8988T (cell line): ENCODE data around the gene TBC1D9.

Experiments used
- DNase-seq: peaks from one replicate; pipeline ENCODE4 v3.0.0; 2011

The TBC1D9 gene

DNA sequence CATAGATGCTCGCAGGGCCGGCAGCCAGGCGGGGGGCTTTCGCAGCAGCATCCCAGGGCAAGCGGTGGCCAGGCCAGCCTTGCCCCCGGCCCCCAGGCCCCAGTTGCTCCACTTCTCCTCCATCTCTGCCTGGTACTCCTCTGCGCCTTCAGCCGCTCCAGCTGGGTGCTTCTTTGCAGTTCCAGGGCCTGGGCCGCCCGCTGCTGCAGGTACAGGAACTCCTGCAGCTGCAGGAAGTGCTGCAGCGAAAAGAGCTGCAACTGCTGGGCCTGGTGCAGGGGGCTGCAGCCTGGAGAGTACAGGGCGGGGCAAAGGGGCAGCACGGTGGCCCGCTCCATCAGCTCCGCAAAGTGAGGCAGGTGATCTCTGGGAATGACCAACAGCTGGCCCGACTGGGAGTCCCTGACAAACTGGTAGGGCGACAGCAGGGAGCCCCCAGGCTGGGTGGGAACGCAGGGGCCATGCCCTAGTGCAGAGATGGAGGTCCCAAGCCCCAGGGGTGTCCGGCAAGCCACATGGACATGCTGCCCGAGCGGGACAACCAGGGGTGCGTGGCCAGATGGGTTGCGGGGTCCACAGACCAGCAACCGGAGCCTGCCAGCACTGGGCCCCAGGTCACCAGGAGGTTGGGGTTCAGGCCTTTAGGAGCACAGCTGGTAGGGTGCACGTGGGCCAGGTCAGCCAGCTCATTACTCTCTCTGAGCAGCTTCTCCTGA lies 111.6 kb downstream of the TBC1D9 start:
- no peak for DNase-seq

DNA sequence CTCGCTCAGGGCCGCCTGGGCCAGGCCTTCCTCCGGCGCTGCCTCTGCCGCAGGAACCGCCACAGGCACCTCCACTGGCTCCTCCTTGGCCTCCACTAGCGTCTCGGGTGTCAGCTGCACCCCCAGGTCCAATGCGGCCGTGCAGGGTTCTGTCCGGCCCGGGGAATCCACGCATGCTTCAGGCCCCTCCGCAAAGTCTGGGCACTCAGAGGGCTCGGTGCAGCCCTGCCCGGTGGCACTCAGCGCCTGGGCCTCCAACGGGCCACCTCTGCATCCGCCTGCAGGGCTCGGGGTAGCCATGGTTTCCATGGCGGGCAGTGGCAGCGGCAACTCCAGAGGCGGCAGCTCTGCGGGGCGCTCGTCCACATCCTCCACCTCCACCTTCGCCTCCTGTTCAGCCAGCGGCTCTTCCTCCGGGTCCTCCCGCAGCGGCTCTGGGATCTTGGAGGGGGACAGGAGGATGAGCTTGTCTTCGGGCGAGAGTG lies 112.6 kb downstream of the TBC1D9 start:
- no peak for DNase-seq

DNA sequence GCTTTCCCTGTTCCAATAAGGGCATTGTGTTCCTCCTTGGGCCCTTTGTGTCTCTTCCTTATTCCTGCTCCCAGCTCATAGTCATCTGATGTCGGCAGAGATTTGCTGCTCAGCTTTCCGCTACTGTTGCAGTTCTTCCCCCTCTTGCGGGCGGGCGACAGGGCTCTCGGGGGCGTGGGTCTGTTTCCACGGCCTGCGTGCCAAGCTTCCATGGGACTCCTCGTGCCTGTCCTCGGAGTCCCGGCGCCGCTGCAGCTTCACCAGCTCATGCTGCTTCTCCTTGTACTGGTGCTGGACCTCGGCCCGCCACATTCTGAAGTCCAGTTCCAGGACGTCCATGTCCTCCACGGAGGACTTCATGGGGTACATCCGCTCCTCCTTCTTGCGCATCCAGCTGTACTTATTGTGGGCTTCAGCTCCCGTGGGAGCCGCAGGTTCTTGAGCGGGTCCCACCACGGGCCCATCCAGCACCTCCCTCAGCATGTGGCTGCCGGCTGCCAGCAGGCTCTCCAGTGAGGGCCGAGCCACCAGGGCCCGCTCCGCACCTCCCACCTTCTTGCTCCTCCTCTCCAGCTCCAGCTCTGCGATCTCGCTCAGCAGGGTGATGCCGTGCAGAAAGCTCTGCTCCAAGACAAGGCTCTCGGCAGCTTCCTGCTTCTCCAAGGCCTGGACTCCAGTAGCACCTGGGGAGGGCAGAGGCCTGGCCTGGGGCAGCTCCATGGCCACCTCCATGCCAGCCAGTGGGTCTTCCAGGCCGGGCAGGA lies 113.3 kb downstream of the TBC1D9 start:
- DNase-seq: no peak

DNA sequence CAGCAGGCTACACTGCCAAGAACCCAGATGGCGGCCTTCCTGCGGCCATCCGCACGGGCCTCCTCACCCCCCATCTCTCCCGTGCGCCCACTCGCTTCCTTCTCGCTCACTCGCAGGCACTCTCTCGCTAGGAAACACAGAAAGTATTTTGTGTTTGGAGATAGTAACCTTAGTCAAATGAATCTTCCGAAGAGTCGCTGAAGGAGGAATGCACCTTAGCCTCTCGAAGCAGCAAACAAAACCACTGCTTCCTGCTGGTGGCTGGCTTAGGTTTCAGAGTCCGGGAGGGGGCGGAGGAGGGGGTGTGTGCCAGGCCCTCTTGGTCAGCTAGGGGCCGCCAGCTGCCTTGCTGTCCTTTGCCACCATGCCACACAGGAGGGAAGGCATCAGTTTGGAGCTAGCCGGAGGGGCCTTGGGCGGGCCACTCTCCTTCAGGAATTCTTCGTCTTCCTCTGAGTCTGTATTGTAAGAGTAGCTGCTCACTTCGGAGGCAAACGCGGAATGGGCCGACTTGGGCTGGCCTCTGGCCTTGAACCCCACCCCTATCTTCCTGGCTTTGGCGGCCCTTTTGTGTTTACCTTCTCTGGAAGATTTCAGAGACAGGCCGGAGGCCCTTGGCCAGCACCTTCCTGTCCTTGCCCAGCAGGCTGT lies 114.3 kb downstream of the TBC1D9 start:
- no peak for DNase-seq

DNA sequence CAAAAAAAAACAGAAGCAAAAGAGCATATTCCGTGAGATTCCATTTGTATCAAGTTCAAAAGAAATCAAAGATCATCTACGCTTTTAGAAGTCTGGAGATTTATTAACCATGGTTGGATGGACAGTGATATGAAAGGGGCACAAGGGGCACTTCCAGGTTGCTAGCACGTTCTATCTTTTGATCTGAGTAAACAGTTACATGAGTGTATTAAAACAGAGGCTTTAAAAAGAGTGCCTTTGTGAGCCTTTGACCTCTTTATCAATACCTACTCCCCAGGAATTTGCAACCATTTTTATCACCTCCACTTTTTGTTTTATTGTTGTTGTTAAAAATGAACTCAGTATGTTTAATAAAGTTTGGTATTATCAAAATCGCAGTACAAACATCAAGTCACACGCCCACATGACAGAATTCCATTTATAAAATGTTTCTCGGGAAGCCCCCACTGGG lies 115.1 kb downstream of the TBC1D9 start:
- DNase-seq: no peak

DNA sequence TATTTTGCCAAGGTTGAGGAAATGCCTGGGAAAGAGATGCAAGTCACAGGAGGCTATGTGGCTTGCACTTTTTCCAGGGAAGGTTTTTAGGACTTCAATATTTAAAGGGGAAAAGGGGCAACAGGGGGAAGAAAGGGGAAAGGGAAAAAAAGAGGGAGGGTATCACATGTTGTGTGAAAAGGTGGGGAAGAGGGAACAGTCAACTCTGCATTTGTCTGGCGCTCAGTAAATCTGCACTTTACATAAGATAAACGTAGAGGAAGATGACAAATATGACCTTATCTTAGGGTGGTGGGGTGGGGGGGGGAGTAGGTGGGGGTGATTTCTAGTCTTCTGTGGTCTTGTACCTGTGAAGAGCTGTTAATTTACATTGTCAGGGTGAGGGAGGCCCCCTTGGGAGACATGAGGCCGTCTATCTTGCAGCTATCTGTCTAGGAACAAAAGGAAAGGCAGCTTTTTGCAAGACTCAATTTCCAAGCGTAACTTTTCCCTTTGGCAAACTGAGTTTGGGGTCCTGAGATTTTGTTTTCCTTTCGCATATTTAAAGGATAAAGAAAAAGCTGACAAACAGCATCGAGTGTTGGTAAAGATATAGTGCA lies 115.9 kb downstream of the TBC1D9 start:
- DNase-seq: no peak

DNA sequence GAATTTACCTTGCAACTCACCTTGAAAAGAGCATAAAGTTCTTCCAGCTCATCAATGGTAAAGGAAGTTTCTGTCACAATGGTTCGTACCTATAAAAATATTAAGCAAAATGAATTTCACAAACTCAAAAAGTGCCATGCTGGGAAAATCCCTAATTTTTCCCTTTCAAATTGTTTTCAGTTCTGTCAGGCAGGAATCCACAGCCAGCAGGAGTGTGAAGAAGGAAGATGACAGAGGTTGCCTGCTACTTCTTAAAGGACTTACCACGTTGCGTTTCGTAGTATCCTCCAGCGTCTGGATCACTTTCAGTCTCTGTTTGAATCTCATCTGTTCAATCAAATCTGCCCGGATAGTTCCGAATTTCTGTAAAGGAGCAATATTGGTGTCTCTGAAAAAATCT lies 117.1 kb downstream of the TBC1D9 start:
- DNase-seq: no peak

DNA sequence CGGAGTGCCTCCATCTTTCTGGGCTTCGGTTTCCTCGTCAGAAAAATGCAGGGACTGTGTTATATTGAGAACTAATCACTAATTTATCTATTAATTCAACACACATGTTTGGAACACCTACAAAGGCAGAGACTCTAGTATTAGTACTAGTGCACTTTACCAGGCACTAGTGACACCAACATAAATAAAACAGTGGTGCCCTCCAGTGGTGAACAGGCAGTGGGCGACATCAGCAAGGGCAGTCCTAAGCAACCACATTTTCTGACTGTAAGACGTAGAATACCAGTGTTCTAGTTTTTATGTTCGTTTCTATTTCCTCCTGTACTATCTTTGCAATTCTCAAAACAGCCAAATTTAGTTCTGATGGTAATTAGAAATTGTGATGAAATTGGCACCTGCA lies 118.3 kb downstream of the TBC1D9 start:
- DNase-seq: peak; percentile 42

DNA sequence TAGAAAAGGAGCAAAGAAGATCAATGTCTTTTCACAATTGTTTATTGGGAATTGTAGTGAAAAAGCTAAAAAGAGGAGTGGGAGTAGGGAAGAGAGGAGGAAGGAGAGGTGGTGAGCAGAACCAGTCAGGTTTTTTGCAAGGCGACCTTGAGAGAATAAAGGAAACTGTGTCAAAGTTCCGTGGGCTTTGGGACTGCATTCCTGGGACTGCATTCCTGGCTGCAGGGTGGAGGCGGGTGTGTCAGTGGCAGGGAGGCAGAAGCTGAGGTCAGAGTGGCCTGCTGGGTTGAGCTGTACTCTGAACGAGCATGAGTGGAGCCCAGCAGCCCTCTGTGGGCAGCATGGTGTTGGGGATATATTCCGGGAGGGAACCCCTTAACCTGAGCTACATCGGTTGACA lies 120.6 kb downstream of the TBC1D9 start:
- DNase-seq: no peak

DNA sequence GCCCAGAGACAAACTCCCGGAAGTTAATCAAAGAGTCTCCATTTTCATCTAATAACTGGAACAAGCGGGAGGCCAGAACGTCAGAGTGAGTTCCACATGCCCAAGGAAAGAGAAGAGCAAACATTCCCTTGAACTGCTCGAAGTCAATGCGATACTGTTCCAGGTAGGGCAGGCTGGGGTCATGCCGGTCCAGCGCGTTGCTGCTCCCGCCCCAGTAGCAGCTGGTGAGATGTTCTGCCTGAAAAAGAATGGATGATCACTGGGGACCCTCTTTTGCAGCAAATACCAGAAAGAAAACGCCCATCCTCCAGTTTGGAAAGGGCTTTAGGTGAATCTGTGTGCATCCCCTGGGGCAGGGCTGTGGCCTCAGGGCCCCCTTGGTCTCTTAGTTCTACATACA lies 122.2 kb downstream of the TBC1D9 start:
- no peak for DNase-seq

DNA sequence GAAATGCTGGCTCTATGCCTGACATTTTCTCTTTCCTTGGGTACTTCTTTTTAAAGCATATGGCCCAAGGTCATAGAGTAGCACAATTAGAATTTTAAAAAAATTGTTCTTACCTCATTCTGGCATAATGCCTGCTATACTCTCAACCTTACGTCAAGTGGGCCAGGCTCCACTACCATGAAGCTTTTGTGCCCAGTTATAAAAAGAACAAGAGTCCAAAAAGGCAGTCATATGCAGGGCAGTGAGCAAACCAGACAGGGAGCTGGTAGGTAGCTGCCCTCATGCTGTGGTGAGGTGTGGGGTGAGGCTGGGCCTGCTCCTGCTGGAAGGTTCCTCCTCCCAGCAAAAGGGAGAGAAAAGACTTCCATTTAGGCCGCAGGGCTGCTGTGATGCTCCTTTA lies 123.1 kb downstream of the TBC1D9 start:
- no peak for DNase-seq

DNA sequence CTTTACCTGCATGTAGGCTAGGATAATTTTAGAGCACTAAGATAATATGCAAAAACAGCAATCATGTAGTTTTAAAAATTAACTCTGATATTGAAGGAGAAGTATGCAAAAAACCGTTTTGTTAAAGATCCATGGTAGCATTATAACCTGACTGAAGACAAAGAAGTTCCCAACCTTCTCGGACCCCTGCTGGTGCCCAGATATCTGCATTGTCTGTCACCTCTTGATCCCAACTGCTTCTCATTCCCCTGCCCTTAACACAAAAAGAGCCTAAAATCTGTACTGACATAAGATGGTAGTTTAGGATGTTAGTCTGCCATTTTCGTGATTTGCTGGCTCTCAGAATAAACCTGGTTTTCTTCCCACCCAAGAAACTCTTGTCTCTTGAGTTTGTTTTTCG lies 125.9 kb downstream of the TBC1D9 start:
- no peak for DNase-seq

DNA sequence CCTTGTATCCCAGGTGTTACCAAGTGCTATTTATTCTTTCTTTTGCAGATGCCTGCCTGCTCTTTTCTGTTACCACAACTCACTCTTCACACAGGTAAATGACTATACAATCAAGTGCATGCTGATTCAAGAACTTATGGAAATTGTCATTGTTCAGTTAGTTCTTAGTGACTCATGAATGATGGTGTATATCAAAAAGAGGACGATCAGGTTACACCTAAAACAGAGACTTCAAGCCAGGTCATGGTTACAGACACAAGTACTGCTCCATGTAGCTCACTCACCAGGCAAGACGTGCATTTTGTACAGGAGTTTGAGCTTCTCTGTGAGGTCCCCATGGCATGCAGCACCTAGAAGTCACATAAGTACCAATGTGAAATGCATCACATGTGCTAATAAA lies 128.2 kb downstream of the TBC1D9 start:
- DNase-seq: no peak

DNA sequence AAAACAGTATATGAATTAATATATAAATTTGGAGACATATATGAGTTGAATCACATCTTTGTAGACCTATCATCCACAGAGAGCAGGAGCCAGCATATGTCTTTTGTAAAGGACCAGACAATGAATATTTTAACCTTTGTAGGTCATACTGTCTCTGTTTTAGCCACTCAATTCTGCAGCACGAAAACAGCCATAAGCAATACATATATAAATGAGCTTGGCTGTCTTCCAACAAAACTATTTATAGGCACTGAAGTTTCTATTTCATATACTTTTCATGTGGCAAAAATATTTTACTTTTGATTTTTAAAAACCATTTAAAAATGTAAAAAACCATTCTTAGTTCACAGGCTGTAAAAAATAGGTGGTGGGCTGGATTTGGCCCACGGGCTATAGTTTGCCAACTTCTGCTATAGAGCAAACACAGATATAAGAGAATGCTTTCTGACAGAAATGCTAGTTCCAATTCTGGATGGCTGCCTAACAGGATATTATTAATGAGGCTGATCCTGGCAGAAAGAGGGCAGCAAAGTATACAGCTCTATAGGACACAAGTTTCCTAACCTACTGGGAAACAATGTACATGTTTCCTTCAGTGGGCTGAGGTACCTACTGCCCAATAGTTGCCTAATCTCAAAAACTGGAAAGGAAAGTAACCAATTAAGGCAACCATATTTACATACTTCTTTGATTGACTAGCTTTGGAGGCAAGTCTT lies 129.4 kb downstream of the TBC1D9 start:
- DNase-seq: no peak

DNA sequence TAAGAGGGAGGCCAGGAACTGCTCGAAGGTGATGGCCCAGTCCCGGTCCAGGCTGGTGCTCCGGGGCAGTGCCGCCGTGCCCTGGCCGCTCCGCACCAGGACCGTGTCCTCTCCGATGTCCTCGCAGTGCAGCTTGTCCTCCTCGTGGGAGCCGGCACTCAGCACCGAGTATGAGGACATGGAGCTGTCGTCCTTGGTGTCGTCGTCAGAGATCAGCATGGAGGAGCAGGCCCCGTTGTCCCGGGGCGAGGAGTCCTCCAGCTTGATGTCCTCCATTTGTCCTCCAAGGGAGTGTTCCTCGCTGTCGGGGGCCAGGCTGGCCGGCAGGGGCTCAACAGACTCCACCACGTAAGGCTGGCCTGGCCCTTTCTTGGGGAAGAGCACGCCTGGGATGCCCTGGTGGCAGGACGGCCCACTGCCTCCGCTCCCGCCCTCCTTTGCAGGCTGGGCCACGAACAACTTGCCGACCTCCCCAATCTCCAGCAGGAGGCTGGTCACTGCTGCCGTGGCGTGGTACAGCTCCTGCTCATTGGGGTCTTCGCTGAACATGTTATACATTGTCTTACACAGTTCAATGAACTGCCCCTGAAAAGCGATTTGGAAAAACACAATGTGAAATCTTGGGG lies 133.7 kb downstream of the TBC1D9 start:
- DNase-seq: no peak

DNA sequence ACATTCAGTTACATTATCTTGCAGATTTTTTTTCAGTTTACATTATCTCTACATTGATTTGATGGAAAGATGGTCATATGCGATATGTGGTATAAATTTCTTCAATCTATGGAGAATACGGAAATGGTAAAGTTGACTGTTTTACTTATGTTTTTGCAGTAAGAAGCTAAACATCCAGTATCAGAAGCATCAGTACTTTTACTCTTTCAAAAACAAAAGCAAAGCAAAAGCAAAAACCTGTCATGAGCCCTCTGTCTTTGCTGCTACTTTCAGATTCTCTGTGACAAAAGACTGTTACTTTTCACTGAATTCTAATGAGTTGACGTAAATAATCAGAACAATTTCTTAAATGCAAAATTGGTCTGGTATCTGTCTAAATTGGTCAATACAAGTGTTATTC lies 135.0 kb downstream of the TBC1D9 start:
- no peak for DNase-seq

DNA sequence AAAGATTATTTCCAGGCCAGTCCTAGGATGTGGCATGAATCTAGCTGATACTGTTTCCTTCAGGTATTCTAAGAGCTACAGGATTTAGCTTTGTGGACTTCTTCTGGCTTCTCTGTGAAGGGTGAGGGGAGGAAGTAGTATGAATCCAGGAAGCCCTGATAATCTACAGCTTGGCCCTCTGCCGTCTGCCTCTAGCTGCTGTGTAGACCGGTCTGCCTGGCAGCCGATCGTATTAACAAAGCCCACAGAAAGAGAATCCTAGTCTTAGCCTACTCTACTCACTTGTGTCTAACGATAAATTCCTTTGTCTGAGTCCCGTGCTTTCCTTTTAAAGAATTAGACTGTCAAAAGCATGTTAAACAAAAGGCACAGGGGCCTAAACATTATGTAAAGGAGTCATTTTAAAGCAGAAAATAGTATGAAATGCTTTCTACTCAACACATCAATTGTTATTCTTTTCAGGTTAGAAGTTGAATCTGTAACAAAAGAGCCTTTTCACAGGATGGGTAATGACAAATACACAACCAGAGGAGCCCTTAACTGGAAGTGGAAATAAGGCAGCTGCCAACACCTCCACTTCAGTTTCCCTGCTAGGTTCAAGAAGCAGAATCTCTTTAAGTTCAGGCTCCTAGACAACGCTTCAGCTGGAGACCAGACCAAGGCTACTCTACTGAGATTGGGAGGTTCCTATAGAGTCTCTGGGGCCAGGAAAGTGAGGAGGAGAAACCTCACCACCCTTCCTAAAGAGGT lies 138.5 kb downstream of the TBC1D9 start:
- DNase-seq: no peak

DNA sequence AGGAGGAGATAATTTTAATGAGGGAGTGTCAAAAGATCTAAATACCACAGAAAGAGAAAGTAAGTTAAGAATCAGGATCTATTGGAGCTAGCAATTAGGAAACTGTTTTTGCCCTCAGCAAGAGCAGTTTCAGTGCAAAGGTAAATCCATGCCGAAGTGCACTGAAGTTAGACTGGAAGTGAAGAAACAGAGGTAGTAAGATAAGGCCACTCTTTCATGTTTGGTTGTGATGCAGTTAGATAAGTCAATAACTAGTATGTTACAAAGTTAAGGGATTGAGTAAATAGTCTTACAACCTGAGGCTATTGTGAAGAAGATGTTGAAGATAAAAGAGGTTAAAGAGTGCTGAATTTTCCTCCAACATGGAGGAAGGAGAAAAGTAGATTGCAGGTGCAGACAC lies 140.7 kb downstream of the TBC1D9 start:
- DNase-seq: no peak

DNA sequence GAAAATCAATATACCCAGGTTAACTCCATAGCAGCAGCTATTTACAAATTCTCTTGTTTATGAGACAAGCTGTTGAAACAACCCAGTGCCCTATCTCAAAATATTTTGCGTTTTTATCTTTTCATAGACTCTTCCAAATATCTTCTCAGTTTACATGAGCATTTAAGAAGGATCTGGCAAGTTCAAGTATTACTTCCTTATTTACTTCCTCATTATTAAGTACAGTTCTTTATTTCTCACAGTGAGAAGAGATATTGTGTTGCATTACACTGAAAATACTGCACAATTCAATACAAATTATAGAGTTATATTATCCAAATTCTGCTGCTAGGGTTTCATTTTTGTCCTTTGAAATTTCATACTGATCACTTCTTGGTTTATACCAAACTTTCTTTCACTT lies 143.8 kb downstream of the TBC1D9 start:
- no peak for DNase-seq

DNA sequence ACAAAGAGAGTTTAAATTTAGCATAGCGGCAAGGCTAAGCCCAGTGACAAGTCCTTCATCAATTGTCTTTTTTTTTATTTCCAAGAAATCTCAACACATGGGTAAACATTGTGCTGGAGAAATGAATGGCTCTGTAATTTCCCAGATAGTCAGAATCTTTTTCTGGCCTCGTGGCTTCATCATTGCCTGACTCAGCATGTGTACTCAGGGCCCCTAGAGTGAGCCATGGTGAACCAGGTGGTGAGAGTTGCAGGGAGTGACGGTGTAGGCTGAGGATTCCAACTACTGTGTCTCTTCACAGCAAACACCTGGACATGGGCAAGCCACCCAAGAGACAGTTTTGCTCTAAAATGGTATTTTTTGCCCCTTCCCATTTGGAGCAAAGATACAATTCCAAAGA lies 144.3 kb downstream of the TBC1D9 start:
- DNase-seq: no peak
